ENCODE measurements around the gene OR3A2. TPM values are rescaled to one million over a fixed set of nuclear protein-coding genes. Genes with fewer than 3 reads are reported as not detected.
A peak's percentile ranks its signal among the peaks of the same experiment; 100 is the strongest.
"Not testable (repeated sequence)": the region's sequence is repeated elsewhere in the genome, so short reads cannot be mapped to it uniquely, and the experiment has no call there.

OR3A2 gene
- total RNA-seq, 1 donor from 2014 or later, result not detected

- intact Hi-C loops (cut with DNase I), result no loop called here
- no peak for DNase-seq
Measured at GRCh38 chr17:3411070-3411469, 25.0 kb upstream of the OR3A2 start, which contains the start of gene OR3A3. Gene OR3A3 (plus strand): TSS chr17:3411370.

GRCh38 chr17:3403856-3404255 lies 17.7 kb upstream of the OR3A2 start:
- H3K4me1 ChIP-seq; H3K27me3 ChIP-seq (ENCODE audit: low read depth); H3K36me3 ChIP-seq; DNase-seq; H3K9me3 ChIP-seq; H3K27ac ChIP-seq; ATAC-seq; intact Hi-C loops (cut with DNase I); H3K4me3 ChIP-seq: not testable (repeated sequence)

More at GRCh38 chr17:3411070-3411469, 25.0 kb upstream of the OR3A2 start, which contains the start of gene OR3A3:
- H3K9me3 ChIP-seq, result peaks cover 4% of the 10 kb centered on the region
- H3K27me3 ChIP-seq (ENCODE audit: low read depth), result no peaks in the 10 kb centered on the region
- no peak for TF ChIP-seq CTCF (IDR thresholded peaks at IDR 0.05)
- no peaks in the 10 kb centered on the region for H3K4me1 ChIP-seq
- H3K27ac ChIP-seq, result no peak within 1 kb of the TSS
- H3K36me3 ChIP-seq, result no peaks in the 10 kb centered on the region
- no peak within 1 kb of the TSS for H3K4me3 ChIP-seq
- ATAC-seq, result no peak

GRCh38 chr17:3401786-3402185 lies 15.7 kb upstream of the OR3A2 start:
- H3K27me3 ChIP-seq (ENCODE audit: low read depth), result peaks cover 5% of the 10 kb centered on the region
- intact Hi-C loops (cut with DNase I), result no loop called here
- no peak for DNase-seq
- no peak for TF ChIP-seq CTCF (IDR thresholded peaks at IDR 0.05)
- H3K4me1 ChIP-seq, result no peaks in the 10 kb centered on the region
- H3K27ac ChIP-seq, result no peak overlapping the region
- no peak overlapping the region for H3K4me3 ChIP-seq
- no peak for ATAC-seq
- peaks cover 4% of the 10 kb centered on the region for H3K9me3 ChIP-seq
- no peaks in the 10 kb centered on the region for H3K36me3 ChIP-seq

- TF ChIP-seq CTCF (IDR thresholded peaks at IDR 0.05), result no peak
- DNase-seq (no peak), ATAC-seq (no peak)
- Histone ChIP-seq H3K4me3 (no peak overlapping the region), H3K36me3 (no peaks in the 10 kb centered on the region), H3K9me3 (no peaks in the 10 kb centered on the region), H3K4me1 (no peaks in the 10 kb centered on the region), H3K27me3 (ENCODE audit: low read depth) (peaks cover 5% of the 10 kb centered on the region), H3K27ac (no peak overlapping the region)
- intact Hi-C loops (cut with DNase I), result no loop called here
Measured at GRCh38 chr17:3400055-3400454, 13.9 kb upstream of the OR3A2 start.

GRCh38 chr17:3398310-3398709 lies 12.2 kb upstream of the OR3A2 start, which contains the start of gene OR1E1:
Gene OR1E1 (minus strand): TSS chr17:3398410. CDS start chr17:3398410, 0 bp downstream.
- Histone ChIP-seq H3K9me3 (no peaks in the 10 kb centered on the region), H3K4me3 (no peak within 1 kb of the TSS), H3K4me1 (no peaks in the 10 kb centered on the region), H3K36me3 (no peaks in the 10 kb centered on the region), H3K27me3 (ENCODE audit: low read depth) (peaks cover 7% of the 10 kb centered on the region), H3K27ac (no peak within 1 kb of the TSS)
- TF ChIP-seq CTCF (IDR thresholded peaks at IDR 0.05), result no peak
- intact Hi-C loops (cut with DNase I), result no loop called here
- DNase-seq, result no peak
- no peak for ATAC-seq

DNA sequence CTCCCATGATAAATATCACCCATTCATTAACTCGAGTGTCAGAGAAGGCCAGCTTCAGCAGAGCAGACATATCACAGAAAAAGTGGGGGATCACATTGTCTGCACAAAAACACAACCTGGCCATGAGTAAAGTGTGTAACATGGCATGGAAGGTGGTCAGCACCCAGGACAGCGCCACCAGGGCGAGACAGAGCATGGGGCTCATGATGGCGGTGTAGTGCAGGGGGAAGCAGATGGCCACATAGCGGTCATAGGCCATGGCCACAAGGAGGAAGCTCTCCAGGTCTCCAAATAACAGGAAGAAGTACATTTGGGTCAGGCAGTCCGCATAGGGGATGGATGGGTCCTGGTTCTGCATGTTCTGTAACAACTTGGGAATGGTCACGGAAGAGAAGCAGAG lies 11.7 kb upstream of the OR3A2 start:
- H3K9me3 ChIP-seq; H3K27ac ChIP-seq; H3K4me3 ChIP-seq; H3K4me1 ChIP-seq; DNase-seq; intact Hi-C loops (cut with DNase I); H3K36me3 ChIP-seq: not testable (repeated sequence)
- ATAC-seq, result peak in 1 of 2 donors; percentile 41
- H3K27me3 ChIP-seq (ENCODE audit: low read depth), result peaks cover 12% of the 10 kb centered on the region

DNA sequence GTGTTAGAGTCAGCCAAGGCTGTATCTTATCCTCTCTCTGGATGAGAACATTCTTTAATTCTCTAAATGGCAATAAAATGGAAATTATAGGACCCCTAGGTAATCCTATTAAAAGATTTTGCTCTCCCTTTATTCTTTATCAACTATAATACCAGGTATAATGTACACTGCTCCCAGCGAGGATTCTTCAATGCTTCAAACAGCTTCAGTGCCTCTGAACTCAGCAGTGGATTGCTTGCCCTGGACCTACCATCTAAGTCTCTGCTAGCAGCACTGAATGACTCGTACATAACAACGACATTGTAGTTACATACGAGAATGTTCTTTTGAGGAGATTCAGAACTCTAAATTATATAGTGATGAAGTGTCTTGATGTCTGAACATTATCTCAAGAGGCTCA lies 3.7 kb upstream of the OR3A2 start:
- Histone ChIP-seq H3K27me3 (ENCODE audit: low read depth) (peaks cover 44% of the 10 kb centered on the region), H3K27ac (no peak overlapping the region), H3K9me3 (no peaks in the 10 kb centered on the region), H3K4me3 (no peak overlapping the region), H3K36me3 (no peaks in the 10 kb centered on the region), H3K4me1 (no peaks in the 10 kb centered on the region)
- TF ChIP-seq CTCF (IDR thresholded peaks at IDR 0.05), result no peak
- intact Hi-C loops (cut with DNase I), result no loop called here
- DNase-seq, result no peak
- no peak for ATAC-seq
